NOMO-1 treated with dmso at 0.1 percent for 144 hours (cell line): Measurements from ENCODE around the gene ZRANB2.

Experiments
- DNase-seq: peaks from one replicate; lab custom pipeline; 2025; ENCODE audit not compliant: unreplicated experiment; lab: John Stamatoyannopoulos, UW

The ZRANB2 gene

DNA sequence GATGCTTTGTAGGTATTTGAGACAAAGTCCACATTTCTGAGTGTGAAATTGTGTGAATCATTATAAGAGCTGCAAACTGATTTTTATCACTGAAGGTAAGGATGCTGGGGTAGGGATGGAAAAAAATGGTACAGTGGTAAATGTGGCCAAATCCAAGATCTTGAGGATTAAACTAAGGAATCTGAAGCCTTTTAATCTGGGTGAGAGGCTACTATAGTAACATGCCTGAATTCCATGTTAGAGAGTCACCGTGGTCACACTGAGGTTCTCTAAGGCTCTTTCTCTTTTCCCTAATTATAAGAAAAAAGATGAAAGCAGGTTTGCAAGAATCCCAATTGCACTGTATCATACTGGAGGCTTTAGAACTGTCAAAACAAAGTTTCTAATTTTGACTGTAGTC, 50.8 kb downstream of the ZRANB2 start:
- DNase-seq: no peak

DNA sequence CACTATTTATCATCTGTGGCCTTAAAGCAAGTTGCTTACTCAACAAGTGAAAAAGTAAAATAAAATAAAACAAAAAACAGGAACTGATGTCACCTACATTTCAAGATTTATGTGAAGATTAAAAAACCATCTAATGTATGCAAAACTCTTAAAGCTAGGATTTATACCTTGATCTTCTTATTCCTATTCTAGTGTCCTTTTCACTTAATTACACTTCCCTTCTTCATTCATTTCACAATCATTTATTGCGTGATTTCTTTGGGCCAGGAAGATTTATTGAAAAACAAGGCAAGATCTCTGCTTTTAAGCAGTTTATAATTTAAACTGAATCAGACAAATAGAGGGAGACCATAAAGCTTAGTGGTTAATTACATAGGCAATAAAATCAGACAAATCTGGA, 51.9 kb downstream of the ZRANB2 start:
- no peak for DNase-seq

DNA sequence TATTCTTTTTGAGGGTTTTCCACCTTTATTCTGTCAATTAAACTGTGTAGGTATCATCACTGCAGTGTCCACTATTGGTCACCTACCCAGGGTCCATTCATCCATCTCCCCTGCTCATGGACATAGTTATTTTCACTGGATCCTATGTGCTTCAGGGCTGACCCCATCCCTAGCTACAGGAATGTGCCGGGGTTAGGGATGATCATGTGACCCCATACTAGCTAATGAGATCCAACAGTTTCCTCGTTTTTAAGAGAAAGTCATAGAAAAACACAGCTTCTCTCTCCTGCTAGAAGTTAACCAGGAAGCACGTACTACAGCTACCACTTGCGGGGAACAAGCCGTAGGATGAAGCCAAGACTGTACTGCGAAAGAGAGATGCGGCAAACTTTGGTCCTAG, 52.8 kb downstream of the ZRANB2 start:
- no peak for DNase-seq

DNA sequence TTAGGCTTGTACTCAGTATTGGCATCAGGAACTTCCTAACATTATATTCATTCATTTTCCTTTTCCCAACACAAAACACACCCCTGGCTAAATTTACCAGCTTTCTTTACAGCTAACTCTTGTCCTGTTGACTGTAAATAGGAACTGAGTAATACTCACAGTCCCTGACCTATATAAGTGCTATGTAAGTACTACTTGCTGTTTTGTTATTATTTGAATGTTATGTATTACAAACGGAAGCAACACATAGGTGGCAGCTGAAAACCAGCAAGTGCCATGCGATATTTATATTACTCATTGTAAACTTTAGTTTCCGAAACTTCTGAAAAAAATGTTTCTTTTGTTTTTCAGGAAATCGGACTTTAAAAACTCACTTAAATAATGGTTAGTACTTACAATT, 54.7 kb downstream of the ZRANB2 start:
- no peak for DNase-seq

DNA sequence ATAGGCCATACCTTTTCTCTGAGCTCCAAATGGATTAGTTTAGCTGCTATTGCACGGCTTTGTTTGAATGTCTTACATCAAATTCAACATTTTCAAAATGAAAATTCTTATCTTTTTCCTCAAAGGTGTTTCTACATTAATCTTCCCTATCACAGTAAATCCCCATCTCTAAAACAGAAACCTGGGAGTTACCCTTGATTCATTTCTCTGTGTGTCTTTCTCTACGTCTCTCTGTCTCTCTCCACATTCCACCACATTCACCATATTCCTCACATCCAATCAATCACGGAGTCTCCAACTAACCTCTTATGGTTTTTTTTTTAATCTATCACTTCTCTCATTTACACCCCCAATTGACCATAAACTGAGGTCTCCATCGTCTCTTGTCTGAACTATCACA, 57.3 kb downstream of the ZRANB2 start:
- DNase-seq: no peak

DNA sequence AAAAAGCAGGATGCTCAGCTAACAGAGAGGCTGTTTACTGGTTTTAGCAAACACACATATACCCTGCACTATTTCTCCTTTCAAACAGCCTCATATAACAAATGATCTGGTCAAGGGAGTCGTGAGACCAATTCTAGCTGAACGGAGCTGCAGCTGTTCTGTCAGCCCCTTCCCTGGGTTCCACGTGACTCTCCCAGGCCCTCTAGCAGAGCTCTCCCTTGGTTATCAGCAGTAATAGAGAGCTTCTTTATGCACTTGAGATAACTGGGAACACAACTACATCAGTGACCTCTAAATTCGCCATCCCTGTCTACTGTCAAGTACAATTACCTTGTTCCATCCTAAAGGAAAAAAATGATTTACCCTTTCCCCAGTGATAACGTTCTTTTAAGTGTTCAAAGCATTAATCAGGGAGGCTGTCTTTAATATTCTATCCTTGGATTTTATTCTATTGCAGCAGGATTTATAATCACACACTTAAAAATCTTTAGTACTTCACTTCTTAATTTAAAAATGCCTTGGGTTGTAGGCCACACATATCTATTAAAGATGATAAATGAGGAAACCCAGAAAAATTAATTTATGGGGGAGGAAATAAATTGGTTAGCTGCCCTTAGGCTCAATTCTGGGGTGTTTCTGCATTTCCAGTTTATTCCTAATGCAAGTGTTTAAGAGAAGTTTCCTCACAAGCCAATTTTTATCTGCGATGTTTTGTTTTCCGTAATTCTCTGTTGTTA, 61.4 kb downstream of the ZRANB2 start:
- no peak for DNase-seq

DNA sequence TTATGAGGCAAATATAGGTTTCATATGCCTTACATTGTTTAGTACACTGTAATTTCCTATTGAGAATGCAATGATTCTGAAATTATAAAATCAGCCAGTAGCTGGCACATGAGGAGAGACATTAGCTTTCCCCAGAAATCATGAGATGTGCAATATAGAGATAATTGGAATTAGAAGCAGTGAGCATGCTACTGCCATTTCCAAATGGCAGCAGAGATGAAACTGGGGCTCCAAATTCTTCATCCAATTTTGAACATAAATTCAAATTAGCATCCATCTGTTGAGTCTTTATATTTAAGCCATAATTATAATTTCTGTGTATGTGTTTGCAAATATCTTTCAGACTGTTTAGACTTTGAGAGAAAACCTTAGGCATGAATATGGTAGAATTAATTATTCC, 62.0 kb downstream of the ZRANB2 start:
- DNase-seq: no peak

DNA sequence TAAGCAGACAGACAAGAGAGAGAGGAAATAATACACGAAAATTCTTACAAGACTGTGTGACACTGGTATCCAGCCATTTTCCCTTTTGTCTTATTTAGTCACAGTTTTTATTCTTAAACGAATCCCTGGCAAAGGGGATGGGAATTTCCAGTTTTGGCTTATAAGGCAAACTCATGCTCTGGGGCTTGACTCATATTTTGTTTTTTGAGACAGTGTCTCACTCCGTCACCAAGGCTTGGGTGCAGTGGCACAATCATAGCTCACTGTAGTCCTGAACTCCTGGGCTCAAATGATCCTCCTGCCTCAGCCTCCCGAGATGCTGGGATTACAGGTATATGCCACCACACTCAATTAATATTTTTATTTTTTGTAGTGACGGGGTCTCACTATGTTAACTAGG, 65.1 kb downstream of the ZRANB2 start:
- DNase-seq: no peak

DNA sequence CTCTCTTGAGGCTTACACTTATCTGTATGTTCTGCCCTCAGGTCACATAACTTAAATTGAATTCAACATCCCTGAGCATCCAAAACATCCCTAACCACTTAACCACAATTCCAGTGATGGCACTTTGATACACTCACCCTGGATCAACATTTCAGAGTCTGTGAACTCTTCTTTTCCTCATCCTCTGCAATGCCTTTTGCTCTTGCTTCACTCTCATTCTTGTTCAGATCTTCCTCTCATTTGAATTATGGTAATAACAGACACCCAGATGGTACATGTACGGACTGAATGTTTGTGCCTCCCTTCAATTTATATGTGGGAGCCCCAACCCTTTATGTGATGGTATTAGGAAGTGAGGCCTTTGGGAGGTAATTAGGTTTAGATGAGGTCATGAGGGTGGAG, 66.7 kb downstream of the ZRANB2 start:
- DNase-seq: no peak
